Nucleus accumbens (tissue), 56 donors: ENCODE data around the gene GBP5.
"Not testable (repeated sequence)": the region's sequence is repeated elsewhere in the genome, so short reads cannot be mapped to it uniquely, and the experiment has no call there.

Experiments
- DNase-seq, 56 donors: peaks; one replicate each; lab custom pipeline; 2025; lab: John Stamatoyannopoulos, UW

The GBP5 gene

GRCh38 chr1:89272269-89273041, at the start of gene GBP5:
GBP5 (minus strand) TSS chr1:89272860; CDS start chr1:89269555, 3,305 bp downstream.
- not testable (repeated sequence) for DNase-seq

- DNase-seq: no peak
Observed at GRCh38 chr1:89322402-89322801, 49.7 kb upstream of the GBP5 start.

GRCh38 chr1:89312572-89312971, 39.9 kb upstream of the GBP5 start:
- DNase-seq: no peak

- no peak for DNase-seq
Observed at GRCh38 chr1:89311757-89312156, 39.1 kb upstream of the GBP5 start.

GRCh38 chr1:89310976-89311375, 38.3 kb upstream of the GBP5 start:
- no peak for DNase-seq

GRCh38 chr1:89310505-89310904, 37.8 kb upstream of the GBP5 start:
- DNase-seq: no peak

- DNase-seq: no peak
Observed at GRCh38 chr1:89309828-89310227, 37.2 kb upstream of the GBP5 start.

- DNase-seq: no peak
Observed at GRCh38 chr1:89306273-89306672, 33.6 kb upstream of the GBP5 start.

- no peak for DNase-seq
Observed at GRCh38 chr1:89305493-89305892, 32.8 kb upstream of the GBP5 start.

- no peak for DNase-seq
Observed at GRCh38 chr1:89304572-89305230, 32.0 kb upstream of the GBP5 start.

GRCh38 chr1:89302697-89303332, 30.2 kb upstream of the GBP5 start:
- no peak for DNase-seq

GRCh38 chr1:89299739-89300463, 27.2 kb upstream of the GBP5 start:
- not testable (repeated sequence) for DNase-seq

GRCh38 chr1:89298461-89298860, 25.8 kb upstream of the GBP5 start:
- DNase-seq: no peak

GRCh38 chr1:89295187-89295586, 22.5 kb upstream of the GBP5 start:
- DNase-seq: no peak

- DNase-seq: no peak
Observed at GRCh38 chr1:89291276-89291675, 18.6 kb upstream of the GBP5 start.

GRCh38 chr1:89288051-89288340, 15.3 kb upstream of the GBP5 start:
- no peak for DNase-seq

- no peak for DNase-seq
Observed at GRCh38 chr1:89287181-89288050, 14.8 kb upstream of the GBP5 start.

- DNase-seq: no peak
Observed at GRCh38 chr1:89286549-89287180, 14.0 kb upstream of the GBP5 start.

GRCh38 chr1:89285745-89286380, 13.2 kb upstream of the GBP5 start:
- DNase-seq: no peak
